H1 (cell line): Measurements from ENCODE around the gene LIMK2. TPM values are rescaled to one million over a fixed set of nuclear protein-coding genes. Genes with fewer than 3 reads are reported as not detected.

Experiments
- CTCF ChIA-PET: fragments of 300-600 bp; sonication (Branson Sonifier 250); formaldehyde crosslinking; loops from one replicate; lab custom pipeline; 2021; ENCODE audit not compliant: partially characterized antibody; lab: Charles Lee
- POLR2A ChIA-PET: fragments of 300-600 bp; sonication (Branson Sonifier 250); formaldehyde crosslinking; loops from one replicate; lab custom pipeline; 2021; ENCODE audit warnings: inconsistent platforms; ENCODE audit not compliant: partially characterized antibody; lab: Charles Lee
- DNase-seq, 2 experiments: peaks; one replicate each; pipeline versions ENCODE4 v3.0.0 to v3.0.0-alpha.2; 2010 to 2022; ENCODE audit warnings: low spot score in 2 of 2, low read depth in 1 of 2, mixed read lengths in 1 of 2
- FAIRE-seq: peaks from 2 replicates; lab custom pipeline; 2011; peaks lifted over from hg19 to GRCh38; lab: Jason Lieb, UNC
- H2AFZ ChIP-seq: 2 replicates; pipeline ENCODE4 v1.8.1; 2012; ENCODE audit warnings: low read length, inconsistent platforms
- H2AK5ac ChIP-seq: 2 replicates; pipeline ENCODE4 v1.6.1; 2013; ENCODE audit warnings: low read depth, low read length
- H2BK120ac ChIP-seq: replicated peaks from 2 replicates; pipeline ENCODE3; 2013; ENCODE audit warnings: low read depth, low read length, inconsistent platforms
- H2BK12ac ChIP-seq: 2 replicates; pipeline ENCODE4 v1.6.1; 2013; ENCODE audit warnings: low read depth, low read length
- H2BK15ac ChIP-seq: 2 replicates; pipeline ENCODE4 v1.6.1; 2013; ENCODE audit warnings: low read length
- H2BK20ac ChIP-seq: 2 replicates; pipeline ENCODE4 v1.6.1; 2013; ENCODE audit warnings: low read length
- H2BK5ac ChIP-seq: 2 replicates; pipeline ENCODE4 v1.6.1; 2013; ENCODE audit warnings: low read depth, low read length
- H3K14ac ChIP-seq: 2 replicates; pipeline ENCODE4 v1.6.1; 2013; ENCODE audit warnings: inconsistent platforms; ENCODE audit not compliant: insufficient read length
- H3K18ac ChIP-seq: 2 replicates; pipeline ENCODE4 v1.6.1; 2013; ENCODE audit warnings: low read length; ENCODE audit errors: extremely low read depth
- H3K23ac ChIP-seq: 2 replicates; pipeline ENCODE4 v1.6.1; 2013; ENCODE audit warnings: inconsistent platforms; ENCODE audit not compliant: insufficient read length
- H3K23me2 ChIP-seq: 2 replicates; pipeline ENCODE4 v1.6.1; 2013; ENCODE audit warnings: low read depth, low read length
- H3K27ac ChIP-seq: 2 replicates; pipeline ENCODE4 v1.6.1; 2011; ENCODE audit warnings: low read depth, low read length, inconsistent platforms
- H3K27me3 ChIP-seq, 4 experiments: replicated peaks in 1 of 4; 1 replicate in 1 of 4; 2 replicates in 3 of 4; pipeline versions ENCODE4 v1.6.1 to v1.8.1; 2011 to 2013; ENCODE audit warnings: low read length in 3 of 4, mild to moderate bottlenecking in 3 of 4, inconsistent platforms in 2 of 4, mixed read lengths in 2 of 4, moderate library complexity in 1 of 4; ENCODE audit not compliant: control insufficient read depth in 3 of 4, insufficient read depth in 3 of 4; ENCODE audit errors: extremely low read depth in 1 of 4
- H3K36me3 ChIP-seq, 4 experiments: 2 replicates each; pipeline versions ENCODE4 v1.6.1 to v1.8.1; 2011 to 2013; ENCODE audit warnings: mild to moderate bottlenecking in 4 of 4, low read length in 3 of 4, moderate library complexity in 2 of 4, control low read depth in 1 of 4, inconsistent platforms in 1 of 4; ENCODE audit not compliant: insufficient read depth in 4 of 4, control insufficient read depth in 2 of 4
- H3K4ac ChIP-seq: replicated peaks from 2 replicates; pipeline ENCODE3; 2013; ENCODE audit warnings: low read length, low read depth, mixed read lengths, inconsistent platforms; ENCODE audit not compliant: insufficient read length
- H3K4me1 ChIP-seq, 4 experiments: replicated peaks in 1 of 4; 1 replicate in 1 of 4; 2 replicates in 3 of 4; pipeline versions ENCODE4 v1.6.1 to v1.8.1; 2011 to 2013; ENCODE audit warnings: low read length in 3 of 4, inconsistent platforms in 2 of 4, mixed read lengths in 1 of 4; ENCODE audit not compliant: insufficient read depth in 4 of 4, control insufficient read depth in 3 of 4
- H3K4me2 ChIP-seq, 2 experiments: 2 replicates each; pipeline versions ENCODE4 v1.6.1 to v1.8.1; 2011 to 2013; ENCODE audit warnings: low read depth in 2 of 2, low read length in 2 of 2, control low read depth in 1 of 2, inconsistent platforms in 1 of 2, mild to moderate bottlenecking in 1 of 2; ENCODE audit not compliant: insufficient read depth in 1 of 2
- H3K4me3 ChIP-seq, 4 experiments: fragments of 200-600, 300-600 bp in 1 of 4; sonication (generic), shearing (Covaris generic), sonication (Bioruptor Twin) in 1 of 4; 2 replicates each; pipeline versions ENCODE4 v1.5.1 to v1.8.1; 2011 to 2016; ENCODE audit warnings: low read length in 4 of 4, low read depth in 3 of 4, control low read depth in 2 of 4, inconsistent platforms in 2 of 4, mild to moderate bottlenecking in 2 of 4, mixed read lengths in 1 of 4, moderate library complexity in 1 of 4; ENCODE audit not compliant: insufficient read depth in 2 of 4; ENCODE audit errors: extremely low read depth in 1 of 4
- H3K56ac ChIP-seq: replicated peaks from 2 replicates; pipeline ENCODE3; 2013; ENCODE audit warnings: low read depth, mild to moderate bottlenecking, mixed read lengths, low read length, inconsistent platforms; ENCODE audit not compliant: insufficient read length
- H3K79me1 ChIP-seq: 2 replicates; pipeline ENCODE4 v1.6.1; 2013; ENCODE audit warnings: low read depth, low read length, control low read depth
- H3K79me2 ChIP-seq, 2 experiments: 2 replicates each; pipeline versions ENCODE4 v1.6.1 to v1.8.1; 2012 to 2013; ENCODE audit warnings: low read length in 2 of 2, mild to moderate bottlenecking in 2 of 2, inconsistent platforms in 1 of 2; ENCODE audit not compliant: insufficient read depth in 2 of 2, control insufficient read depth in 1 of 2
- H3K9ac ChIP-seq, 4 experiments: replicated peaks in 1 of 4; 1 replicate in 1 of 4; 2 replicates in 3 of 4; pipeline versions ENCODE4 v1.6.1 to v1.8.1; 2011 to 2013; ENCODE audit warnings: low read depth in 3 of 4, low read length in 3 of 4, control low read depth in 2 of 4, mild to moderate bottlenecking in 2 of 4, moderate library complexity in 2 of 4, inconsistent platforms in 1 of 4; ENCODE audit errors: extremely low read depth in 1 of 4
- H3K9me3 ChIP-seq, 2 experiments: 2 replicates each; pipeline versions ENCODE4 v1.6.1 to v1.8.1; 2012 to 2013; ENCODE audit warnings: mild to moderate bottlenecking in 2 of 2, moderate library complexity in 2 of 2, control low read depth in 1 of 2, inconsistent platforms in 1 of 2, low read depth in 1 of 2, low read length in 1 of 2, mixed read lengths in 1 of 2; ENCODE audit not compliant: insufficient read depth in 2 of 2
- H4K20me1 ChIP-seq, 2 experiments: replicated peaks in 1 of 2; 2 replicates each; pipeline versions ENCODE3 to v1.8.1; 2011 to 2013; ENCODE audit warnings: inconsistent platforms in 2 of 2, low read length in 2 of 2, mild to moderate bottlenecking in 1 of 2; ENCODE audit not compliant: insufficient read depth in 2 of 2, control insufficient read depth in 1 of 2
- H4K5ac ChIP-seq: 2 replicates; pipeline ENCODE4 v1.6.1; 2013; ENCODE audit warnings: low read length, low read depth, mixed read lengths, inconsistent platforms; ENCODE audit not compliant: insufficient read length
- H4K8ac ChIP-seq: 2 replicates; pipeline ENCODE4 v1.8.0; 2013; ENCODE audit warnings: mild to moderate bottlenecking, moderate library complexity, low read length, inconsistent platforms; ENCODE audit not compliant: insufficient read depth; ENCODE audit errors: extremely low read depth
- H4K91ac ChIP-seq: replicated peaks from 2 replicates; pipeline ENCODE3; 2013; ENCODE audit warnings: low read length, mixed read lengths, inconsistent platforms; ENCODE audit not compliant: insufficient read length
- NRF1 ChIP-seq: IDR thresholded peaks from 2 replicates; pipeline ENCODE4 v1.6.1; 2011; ENCODE audit warnings: mild to moderate bottlenecking, low read depth, low read length, improper control_type of control experiment
- WGBS, 2 experiments: shearing (Covaris generic) in 1 of 2; methylation state at CpG; one replicate each; pipeline versions ENCODE4 v1.1.6 to v1.1.7; 2013 to 2015; ENCODE audit warnings: low lambda C conversion rate in 2 of 2, mixed read lengths in 2 of 2, inconsistent platforms in 1 of 2, low coverage in 1 of 2, missing lambda C conversion rate in 1 of 2; ENCODE audit not compliant: insufficient replicate concordance in 2 of 2, insufficient coverage in 1 of 2, insufficient read length in 1 of 2; ENCODE audit errors: extremely low coverage in 1 of 2, missing lambda C conversion rate in 1 of 2; 5-methylcytosine and 5-hydroxymethylcytosine counted together
- polyA plus RNA-seq, 7 experiments: library from polyadenylated mRNA; depleted of rRNA in 3 of 7; stranded (reverse) in 5 of 7; unstranded in 2 of 7; fragments of >200 nt in 5 of 7; fragments of 200-250 nt in 2 of 7; gene quantifications; 1 replicate in 5 of 7; 2 replicates in 1 of 7; 4 replicates in 1 of 7; pipeline versions ENCODE4 v1.2.1 to v1.2.3, GENCODE V29; 2011 to 2013; ENCODE audit warnings: missing spikeins in 2 of 7, mixed read lengths in 2 of 7
- total RNA-seq: library from RNA; stranded (reverse); fragmentation: NEBNext Ultra II Directional; extraction: Animal tissue kit (Norgen Biotek cat#: 25700); gene quantifications from 2 replicates; pipeline ENCODE4 v1.2.1, GENCODE V29; 2021

The LIMK2 gene
- total and polyA plus RNA-seq, 2 of the 8 experiments (the other 6 are each of a cell fraction or from before 2014, with no cell fraction given): 13.2 to 37.6 TPM

DNA sequence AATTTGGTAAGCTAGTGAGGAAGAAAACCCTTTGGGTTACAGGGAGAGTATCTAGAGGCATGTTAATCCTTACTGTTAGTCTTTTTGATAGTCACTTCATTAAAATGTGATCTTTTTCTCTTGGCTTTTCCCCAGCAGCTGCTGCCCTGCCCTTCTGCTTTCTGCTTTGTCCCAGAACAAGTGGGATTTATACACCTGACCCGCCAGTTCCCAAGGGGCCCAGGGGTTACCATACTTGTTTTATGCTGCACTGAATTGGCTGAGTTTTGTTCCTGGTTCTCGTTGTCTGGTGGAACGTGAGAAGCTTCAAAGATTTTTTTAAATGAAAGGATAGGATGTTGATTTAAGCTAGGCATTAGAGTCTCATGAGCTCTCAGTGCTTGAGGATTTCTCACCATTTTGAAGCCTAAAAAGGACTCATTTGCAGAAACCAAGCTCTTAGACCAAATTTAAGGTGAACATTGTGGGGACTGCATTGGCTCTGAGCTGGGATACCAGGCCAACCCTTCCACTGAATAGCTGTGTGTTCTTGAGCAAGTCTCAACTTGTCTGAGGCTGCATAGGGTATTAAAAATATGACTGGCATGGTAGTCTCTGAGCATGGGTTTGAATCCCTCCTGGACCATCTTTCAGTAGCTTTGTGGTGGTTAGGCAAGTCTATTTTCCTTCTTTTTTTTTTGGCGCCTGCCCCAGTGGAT is 6.6 kb downstream of the LIMK2 start:
- Histone ChIP-seq H3K4me3 (no peak overlapping the region), H2BK20ac (no peak overlapping the region), H2BK12ac (no peak overlapping the region), H3K36me3 (no peaks in the 10 kb centered on the region; a peak in 1 of 8 replicates), H2BK5ac (no peak overlapping the region), H2BK15ac (no peak overlapping the region), H3K79me1 (peaks cover 15% of the 10 kb centered on the region), H3K23ac (no peak overlapping the region), H3K14ac (no peak overlapping the region), H3K27me3 (no peaks in the 10 kb centered on the region), H4K91ac (no peak overlapping the region), H3K9ac (no peak overlapping the region), H3K56ac (no peak overlapping the region), H3K4me1 (no peaks in the 10 kb centered on the region; a peak in 2 of 7 replicates), H2BK120ac (no peak overlapping the region), H4K20me1 (peaks cover 3 to 6% of the 10 kb centered on the region in 2 experiments), H4K5ac (no peak overlapping the region), H3K79me2 (peaks cover 4 to 84% of the 10 kb centered on the region in 2 experiments), H2AFZ (no peak overlapping the region), H2AK5ac (no peak overlapping the region), H3K18ac (no peak overlapping the region), H3K27ac (no peak overlapping the region), H3K4ac (no peak overlapping the region), H3K4me2 (no peak overlapping the region), H3K9me3 (no peaks in the 10 kb centered on the region), H3K23me2 (no peaks in the 10 kb centered on the region), H4K8ac (no peak overlapping the region)
- CTCF ChIA-PET: interaction anchor here (0.7 to 3.3 kb wide), 12 partner anchors 8 to 94 kb away, joined by 3 to 14 read pairs (median 4); no protein-coding TSS in a partner anchor
- WGBS, 2 experiments: 91% methylated on average over 4 of the region's 4 CpGs; no CpG with 5 or more reads in 1 of the 2 experiments
- no peak for DNase-seq
- no peak for FAIRE-seq
- POLR2A ChIA-PET: interaction anchor here (0.6 to 2.0 kb wide), 10 partner anchors 11 to 380 kb away, joined by 3 to 5 read pairs (median 3); partner anchors contain the start of gene PATZ1
- no peak for TF ChIP-seq NRF1
